Fibroblast of peridontal ligament (primary cell): ENCODE results near the gene SLC27A3.

Source experiments
- DNase-seq: peaks from one replicate; pipeline ENCODE4 v3.0.0-alpha.2; 2010; ENCODE audit errors: extremely low read depth

SLC27A3 gene, protein sequence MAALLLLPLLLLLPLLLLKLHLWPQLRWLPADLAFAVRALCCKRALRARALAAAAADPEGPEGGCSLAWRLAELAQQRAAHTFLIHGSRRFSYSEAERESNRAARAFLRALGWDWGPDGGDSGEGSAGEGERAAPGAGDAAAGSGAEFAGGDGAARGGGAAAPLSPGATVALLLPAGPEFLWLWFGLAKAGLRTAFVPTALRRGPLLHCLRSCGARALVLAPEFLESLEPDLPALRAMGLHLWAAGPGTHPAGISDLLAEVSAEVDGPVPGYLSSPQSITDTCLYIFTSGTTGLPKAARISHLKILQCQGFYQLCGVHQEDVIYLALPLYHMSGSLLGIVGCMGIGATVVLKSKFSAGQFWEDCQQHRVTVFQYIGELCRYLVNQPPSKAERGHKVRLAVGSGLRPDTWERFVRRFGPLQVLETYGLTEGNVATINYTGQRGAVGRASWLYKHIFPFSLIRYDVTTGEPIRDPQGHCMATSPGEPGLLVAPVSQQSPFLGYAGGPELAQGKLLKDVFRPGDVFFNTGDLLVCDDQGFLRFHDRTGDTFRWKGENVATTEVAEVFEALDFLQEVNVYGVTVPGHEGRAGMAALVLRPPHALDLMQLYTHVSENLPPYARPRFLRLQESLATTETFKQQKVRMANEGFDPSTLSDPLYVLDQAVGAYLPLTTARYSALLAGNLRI

DNA sequence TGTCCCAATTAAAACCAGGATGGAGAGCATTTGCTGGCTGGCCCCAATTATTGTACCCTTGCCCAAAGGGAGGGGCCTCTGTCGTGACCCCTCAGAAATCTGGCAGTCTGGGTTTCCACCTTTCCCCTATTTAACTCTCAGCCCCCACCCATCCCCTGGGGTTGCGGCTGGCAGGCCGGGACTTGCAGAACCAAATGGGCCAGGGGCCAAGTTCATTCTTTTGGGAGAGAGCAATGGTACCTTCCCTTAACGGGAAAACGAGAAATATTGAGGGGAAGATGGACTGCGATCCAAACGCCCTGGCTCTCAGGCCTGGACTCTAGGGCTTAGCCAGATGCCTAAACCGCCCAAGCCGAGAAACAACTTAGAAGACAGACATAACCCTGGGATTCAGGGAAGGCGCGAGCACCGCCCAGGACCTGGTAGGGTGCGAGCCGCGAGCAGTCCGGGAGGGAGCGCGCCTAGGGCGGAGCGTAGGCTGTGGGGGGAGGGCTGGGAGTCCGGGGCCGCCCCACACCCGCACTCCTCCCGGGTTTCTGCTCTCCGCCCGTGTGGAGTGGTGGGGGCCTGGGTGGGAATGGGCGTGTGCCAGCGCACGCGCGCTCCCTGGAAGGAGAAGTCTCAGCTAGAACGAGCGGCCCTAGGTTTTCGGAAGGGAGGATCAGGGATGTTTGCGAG is at the start of gene SLC27A3:
TSS of gene SLC27A3 (plus strand) at position 628 of the 678 bp plus-strand sequence. CDS start 91 bp downstream, outside the sequence.
- peak; percentile 66 for DNase-seq

DNA sequence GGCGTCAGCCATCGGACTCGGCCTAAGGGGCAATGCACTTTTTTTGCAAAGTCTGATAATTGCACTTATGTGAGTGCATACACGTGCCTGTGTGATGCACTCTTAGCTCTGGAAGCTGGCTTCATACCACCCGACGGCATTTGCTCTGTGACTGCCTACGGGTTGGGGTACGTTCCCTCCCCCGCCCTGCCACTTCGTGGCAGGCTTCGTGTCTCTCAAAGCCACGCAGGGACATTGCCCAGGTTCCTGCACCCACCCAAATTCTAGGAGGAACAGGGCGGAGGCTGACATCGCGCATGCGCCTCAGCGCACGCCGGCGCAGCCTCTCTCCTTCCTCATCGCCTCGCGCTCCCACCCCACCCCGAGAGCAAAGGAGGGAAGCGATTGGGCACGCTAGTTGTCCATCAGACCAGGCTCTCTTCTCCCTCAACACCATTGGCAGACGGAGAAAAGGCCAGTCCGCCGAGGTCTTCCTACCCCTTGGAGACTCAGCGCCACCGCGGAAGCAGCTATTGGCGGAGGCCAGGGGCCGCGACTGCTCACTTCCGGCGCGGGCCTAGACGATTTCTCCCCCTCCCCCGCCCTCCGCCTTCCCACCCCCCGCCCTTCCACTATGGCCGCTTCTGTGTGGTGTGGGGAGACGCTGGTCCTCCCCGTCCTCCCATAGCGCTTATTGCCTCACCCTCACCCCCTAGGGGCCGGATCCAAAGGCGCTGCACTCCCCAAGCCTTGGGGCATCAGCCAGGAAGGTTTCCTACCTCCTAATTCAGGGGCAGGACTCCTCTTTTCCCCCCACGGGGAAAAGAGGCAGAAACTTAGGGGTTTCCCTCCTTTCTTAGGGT is 47.5 kb upstream of the SLC27A3 start, which contains the start of gene INTS3:
TSS of gene INTS3 (plus strand) at position 588 of the 842 bp plus-strand sequence. CDS start 585 bp downstream, outside the sequence.
- DNase-seq, result peak; percentile 100

- DNase-seq, result peak; percentile 28
Observed at GRCh38 chr1:153728305-153729066, 46.7 kb upstream of the SLC27A3 start.

DNA sequence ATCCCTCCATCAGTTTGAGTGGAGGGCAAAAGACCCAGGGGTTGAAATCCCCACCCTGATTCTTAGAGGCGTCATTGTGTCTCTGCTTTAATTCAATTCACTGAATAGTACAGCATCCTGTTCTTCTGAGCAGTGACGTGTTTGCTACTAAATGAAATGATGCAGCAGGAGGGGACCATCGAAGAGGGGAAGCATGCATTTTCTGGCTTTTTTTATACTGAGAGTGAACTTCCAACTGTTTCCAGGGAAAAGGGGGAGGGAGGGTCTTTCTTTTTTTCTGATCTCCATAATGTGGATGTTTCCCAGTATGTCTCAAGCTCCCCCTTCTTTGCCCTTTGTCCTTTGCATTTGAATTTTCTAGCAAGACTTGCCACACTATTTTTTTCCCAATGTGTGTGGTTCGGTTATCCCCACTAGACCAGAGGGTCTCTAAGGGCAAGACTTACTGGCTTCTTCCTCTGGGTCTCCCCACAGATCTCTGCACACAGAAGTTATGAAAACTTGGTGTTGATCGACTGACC is 44.7 kb upstream of the SLC27A3 start:
- no peak for DNase-seq

DNA sequence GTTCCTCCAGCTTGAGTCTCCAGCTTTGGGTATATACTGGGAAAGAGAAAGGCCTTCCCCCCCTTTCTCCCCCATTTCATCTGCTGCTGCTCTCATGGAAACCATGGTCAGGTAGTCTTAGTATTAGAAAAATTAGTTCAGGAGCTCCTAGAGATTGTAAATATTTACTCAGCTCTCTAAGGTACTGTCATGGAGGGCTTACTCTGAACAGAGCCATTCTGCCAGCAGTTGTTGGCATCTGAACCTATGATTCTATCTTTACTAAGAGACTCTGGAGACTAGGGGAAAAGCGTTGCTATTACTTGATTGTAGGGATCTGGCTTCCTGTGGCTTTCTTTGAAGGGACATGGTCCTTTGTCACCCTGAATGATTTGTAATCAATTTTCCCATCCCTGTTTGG is 41.2 kb upstream of the SLC27A3 start:
- DNase-seq, result no peak

GRCh38 chr1:153734396-153735089 is 40.7 kb upstream of the SLC27A3 start:
- no peak for DNase-seq

GRCh38 chr1:153735090-153735420 is 40.2 kb upstream of the SLC27A3 start:
- no peak for DNase-seq

- no peak for DNase-seq
Observed at GRCh38 chr1:153741986-153742385, 33.2 kb upstream of the SLC27A3 start.

DNA sequence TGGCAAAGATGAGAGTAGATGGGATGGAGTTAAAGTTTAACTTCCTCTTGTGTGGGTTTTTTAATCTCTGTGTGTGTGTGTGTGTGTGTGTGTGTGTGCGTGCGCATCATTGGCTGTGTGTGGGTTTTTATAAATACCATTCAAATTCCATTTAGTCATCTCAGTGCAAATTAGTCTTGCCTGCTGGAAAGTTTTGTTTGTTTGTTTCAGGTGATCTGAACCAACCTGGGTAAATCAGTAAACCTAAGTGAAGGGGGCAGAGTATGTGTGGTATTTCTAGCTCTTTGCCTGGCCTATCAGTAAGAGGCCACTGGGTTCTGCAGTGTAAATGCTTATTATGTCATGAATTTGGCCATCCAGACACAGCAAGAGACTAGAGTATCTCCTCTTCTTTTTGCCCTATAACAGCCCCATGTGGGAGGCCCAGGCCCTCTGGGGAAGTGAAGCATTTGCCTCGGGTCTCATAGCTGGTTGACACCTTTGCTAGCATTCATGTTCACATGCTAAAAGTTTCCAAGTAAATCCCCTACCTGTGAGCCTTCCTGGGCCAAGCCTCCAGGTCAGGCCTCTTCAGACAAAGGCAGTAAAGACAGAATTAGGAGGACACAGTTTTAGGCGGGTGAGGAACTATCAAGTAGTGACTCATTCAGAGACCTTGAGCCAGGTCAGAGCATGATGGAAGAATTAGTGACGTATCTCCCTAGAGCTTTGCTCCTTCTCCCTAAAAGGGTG is 32.6 kb upstream of the SLC27A3 start:
- peak; percentile 60 for DNase-seq

DNA sequence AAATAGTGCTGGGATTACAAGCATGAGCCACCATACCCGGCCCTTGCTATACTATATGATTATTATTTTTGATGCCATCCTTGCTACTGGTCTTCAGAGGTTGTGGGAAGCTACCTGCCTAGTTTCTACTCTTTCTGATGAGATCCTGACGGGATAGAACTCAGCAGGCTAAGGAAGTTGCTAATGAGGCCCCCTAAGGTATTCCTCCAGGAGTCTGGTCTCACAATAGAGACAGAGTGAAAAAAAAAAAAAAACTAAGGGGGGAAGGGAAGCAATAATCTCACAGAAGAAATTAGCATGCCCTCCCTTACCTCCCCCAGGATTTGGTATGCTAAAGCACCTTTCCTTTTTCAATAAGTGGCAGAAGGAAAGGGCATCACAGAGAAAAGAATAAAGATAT is 29.8 kb upstream of the SLC27A3 start:
- DNase-seq, result no peak

DNA sequence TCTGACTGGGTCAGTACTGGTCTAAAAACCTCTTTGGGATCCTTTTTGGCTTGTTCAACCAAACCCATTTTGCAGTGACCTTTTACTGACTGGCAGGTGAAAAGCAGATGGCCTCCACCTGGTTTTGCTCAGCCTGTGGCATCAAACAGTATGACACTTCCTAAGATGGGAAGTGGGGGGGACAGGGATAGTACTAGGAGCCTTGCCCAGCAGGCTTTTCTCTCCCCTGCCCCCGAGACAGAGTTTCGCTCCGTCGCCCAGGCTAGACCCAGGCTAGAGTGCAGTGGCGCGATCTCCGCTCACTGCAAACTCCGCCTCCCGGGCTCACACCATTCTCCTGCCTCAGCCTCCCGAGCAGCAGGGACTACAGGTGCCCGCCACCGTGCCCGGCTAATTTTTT is 29.0 kb upstream of the SLC27A3 start:
- DNase-seq, result no peak

GRCh38 chr1:153748903-153749302 is 26.3 kb upstream of the SLC27A3 start:
- no peak for DNase-seq

- peak; percentile 80 for DNase-seq
Observed at GRCh38 chr1:153749408-153750005, 25.7 kb upstream of the SLC27A3 start.

DNA sequence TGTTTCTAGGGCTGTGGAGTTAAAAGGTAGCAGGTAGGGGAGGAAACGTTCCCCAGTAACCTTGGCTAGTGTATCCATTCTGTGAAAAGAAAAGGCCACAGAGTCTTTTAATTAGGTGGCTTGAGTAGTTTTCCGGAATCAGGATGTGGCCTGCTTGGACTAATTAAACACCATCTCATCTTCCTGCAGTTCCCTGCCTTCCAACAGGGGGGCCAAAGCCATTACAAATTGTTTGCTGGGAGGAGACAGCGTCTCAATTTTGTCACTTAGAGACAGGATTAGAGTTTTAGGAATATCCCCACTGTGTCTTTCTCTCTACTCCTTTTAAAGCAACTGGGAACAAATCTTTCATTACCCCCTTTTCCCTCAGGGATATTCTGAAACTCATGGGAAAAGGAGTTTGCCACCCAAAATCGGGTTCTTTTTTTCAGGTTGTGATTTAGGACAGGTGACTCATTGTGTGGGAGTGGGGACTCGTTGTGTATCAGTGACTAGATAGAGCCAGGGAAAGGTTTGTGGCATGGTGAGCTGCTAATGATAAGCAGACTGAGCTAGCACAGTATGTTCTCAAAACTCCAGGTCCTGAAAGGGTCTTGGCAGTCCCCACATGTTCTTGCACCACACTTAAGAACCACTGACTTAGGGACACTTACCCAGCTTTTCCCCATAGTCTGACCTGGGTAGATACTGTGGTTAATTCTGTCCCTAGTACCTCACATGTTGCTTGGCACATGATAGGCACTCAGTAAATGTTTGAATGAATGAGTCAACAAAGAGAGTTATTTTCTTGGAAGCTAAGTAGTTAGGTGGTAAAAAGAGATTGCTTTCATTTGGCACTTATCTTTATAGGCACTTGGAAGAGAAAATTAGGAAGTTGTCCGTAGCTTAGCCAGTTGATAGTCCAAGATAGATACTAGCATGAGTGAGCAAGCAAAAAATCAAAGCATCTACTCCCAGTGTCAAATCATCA is 24.9 kb upstream of the SLC27A3 start:
- DNase-seq, result no peak

DNA sequence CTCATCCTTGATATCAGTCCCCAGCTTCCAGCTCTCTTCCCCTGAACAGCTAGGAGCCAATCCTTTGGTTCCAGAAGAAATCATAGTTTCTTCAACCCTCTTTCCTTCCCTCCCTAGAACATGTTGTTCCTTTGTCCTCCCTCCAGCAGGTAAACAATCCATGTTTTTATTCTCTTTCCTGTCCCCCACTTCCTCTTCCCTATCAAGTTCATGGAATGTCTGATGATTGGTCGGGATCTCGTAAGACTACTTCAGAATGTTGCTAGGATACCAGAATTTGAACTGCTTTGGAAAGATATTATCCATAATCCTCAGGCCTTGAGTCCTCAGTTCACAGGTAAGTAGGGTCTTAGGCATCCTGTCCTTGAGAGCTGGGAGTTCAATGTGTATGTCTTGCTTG is 23.1 kb upstream of the SLC27A3 start:
- no peak for DNase-seq

DNA sequence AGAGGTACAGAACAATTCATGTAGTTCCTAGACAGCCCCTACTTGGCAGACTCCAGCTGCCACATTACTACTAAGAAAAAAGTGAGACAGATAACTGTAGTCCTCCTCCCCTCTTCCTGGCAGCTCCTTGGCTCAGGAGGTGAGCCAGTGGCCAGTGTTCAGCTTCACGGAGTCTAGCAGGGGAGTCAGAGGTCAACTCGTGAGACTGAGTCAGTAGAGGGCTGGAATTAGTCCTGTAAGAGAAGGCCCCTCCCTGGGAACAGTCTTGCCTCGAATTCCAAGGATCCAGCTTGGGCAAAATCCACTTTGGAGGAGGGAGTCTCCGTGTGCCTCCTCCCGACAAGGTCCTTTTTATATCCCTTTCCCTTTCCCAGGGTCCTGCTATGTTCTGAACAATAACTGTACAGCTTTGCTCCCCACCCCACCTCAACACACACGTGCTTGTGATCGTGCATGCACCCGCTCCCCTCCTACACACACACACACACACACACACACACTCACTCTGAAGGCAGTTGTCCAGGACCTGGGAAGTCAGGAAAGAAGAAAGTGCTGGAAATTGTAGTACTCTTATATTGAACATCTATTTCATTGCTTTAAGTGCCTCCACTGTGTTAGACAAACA is 22.5 kb upstream of the SLC27A3 start:
- peak; percentile 51 for DNase-seq

- DNase-seq, result no peak
Observed at GRCh38 chr1:153754266-153754665, 20.9 kb upstream of the SLC27A3 start.
